A673 (cell line): ENCODE measurements around the gene RASAL2.

ENCODE experiments used
- EZH2 ChIP-seq: fragments of 200-600 bp; sonication (generic); IDR thresholded peaks from 2 replicates; pipeline ENCODE4 v1.6.1; 2017; ENCODE audit warnings: borderline replicate concordance, low read depth, mild to moderate bottlenecking, mixed read lengths, antibody characterized with exemption, low read length; ENCODE audit not compliant: poor library complexity, severe bottlenecking
- TF ChIP-seq, protein P1 (sequence below): fragments of 300-800, 200-600 bp; sonication (generic); conservative IDR thresholded peaks from 2 replicates; pipeline ENCODE4 v1.5.1; 2017; ENCODE audit warnings: low read depth, mild to moderate bottlenecking, antibody characterized with exemption, low read length, moderate library complexity, mixed read lengths

DNA sequence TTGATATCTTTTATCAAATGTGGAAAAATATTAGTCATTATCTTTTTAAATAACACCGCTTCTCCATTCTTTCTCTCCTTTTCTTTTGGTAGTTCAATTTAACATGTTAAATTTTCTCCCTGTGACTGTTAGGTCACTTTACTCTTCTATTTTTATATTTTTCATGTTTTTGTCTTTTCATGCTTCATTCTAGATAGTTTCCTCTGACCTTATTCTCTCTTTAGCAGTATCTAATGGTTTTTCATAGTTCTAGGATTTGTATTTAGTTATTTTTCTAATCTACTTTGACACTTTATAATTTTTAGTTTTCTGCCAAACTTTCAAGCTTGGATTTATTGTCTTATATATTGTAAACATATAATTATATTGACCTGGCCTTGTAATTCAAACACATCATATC, 116.0 kb downstream of the RASAL2 start:
- TF ChIP-seq, protein P1, sequence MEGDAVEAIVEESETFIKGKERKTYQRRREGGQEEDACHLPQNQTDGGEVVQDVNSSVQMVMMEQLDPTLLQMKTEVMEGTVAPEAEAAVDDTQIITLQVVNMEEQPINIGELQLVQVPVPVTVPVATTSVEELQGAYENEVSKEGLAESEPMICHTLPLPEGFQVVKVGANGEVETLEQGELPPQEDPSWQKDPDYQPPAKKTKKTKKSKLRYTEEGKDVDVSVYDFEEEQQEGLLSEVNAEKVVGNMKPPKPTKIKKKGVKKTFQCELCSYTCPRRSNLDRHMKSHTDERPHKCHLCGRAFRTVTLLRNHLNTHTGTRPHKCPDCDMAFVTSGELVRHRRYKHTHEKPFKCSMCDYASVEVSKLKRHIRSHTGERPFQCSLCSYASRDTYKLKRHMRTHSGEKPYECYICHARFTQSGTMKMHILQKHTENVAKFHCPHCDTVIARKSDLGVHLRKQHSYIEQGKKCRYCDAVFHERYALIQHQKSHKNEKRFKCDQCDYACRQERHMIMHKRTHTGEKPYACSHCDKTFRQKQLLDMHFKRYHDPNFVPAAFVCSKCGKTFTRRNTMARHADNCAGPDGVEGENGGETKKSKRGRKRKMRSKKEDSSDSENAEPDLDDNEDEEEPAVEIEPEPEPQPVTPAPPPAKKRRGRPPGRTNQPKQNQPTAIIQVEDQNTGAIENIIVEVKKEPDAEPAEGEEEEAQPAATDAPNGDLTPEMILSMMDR = no peak
- no peak for TF ChIP-seq EZH2
